HepG2 (cell line): Measurements from ENCODE around the gene CRLF1. TPM values are rescaled to one million over a fixed set of nuclear protein-coding genes. Genes with fewer than 3 reads are reported as not detected.

Experiments used
- HOXA3 ChIP-seq: sonication (generic); formaldehyde crosslinking; IDR thresholded peaks from 2 replicates; pipeline ENCODE4 v1.5.0; 2020; ENCODE audit warnings: missing genetic modification reagents
- IRF2 ChIP-seq: IDR thresholded peaks from 2 replicates; pipeline ENCODE4 v1.6.1; 2018; ENCODE audit warnings: missing genetic modification reagents, missing compliant biosample characterization
- NBN ChIP-seq: fragments of 450-650 bp; conservative IDR thresholded peaks from 2 replicates; pipeline ENCODE4 v1.6.1; 2017
- ONECUT2 ChIP-seq: sonication (generic); formaldehyde crosslinking; IDR thresholded peaks from 2 replicates; pipeline ENCODE4 v1.4.0; 2020; ENCODE audit warnings: missing genetic modification reagents
- SOX5 ChIP-seq: IDR thresholded peaks from 2 replicates; pipeline ENCODE4 v1.6.1; 2016; ENCODE audit warnings: borderline replicate concordance
- SRSF1 ChIP-seq: fragments of 200-400 bp; formaldehyde crosslinking; optimal IDR thresholded peaks from 2 replicates; pipeline ENCODE3; 2017; ENCODE audit warnings: mild to moderate bottlenecking, low read depth, low read length, moderate library complexity
- ZNF496 ChIP-seq: sonication (generic); formaldehyde crosslinking; IDR thresholded peaks from 2 replicates; pipeline ENCODE4 v1.8.1; 2023; ENCODE audit warnings: mild to moderate bottlenecking, moderate library complexity, missing genetic modification reagents; ENCODE audit not compliant: insufficient replicate concordance
- ZNF660 ChIP-seq: sonication (generic); formaldehyde crosslinking; IDR thresholded peaks from 2 replicates; pipeline ENCODE4 v1.5.1; 2020; ENCODE audit warnings: mild to moderate bottlenecking, low read depth, missing genetic modification reagents, borderline replicate concordance
- polyA plus RNA-seq, 8 experiments: library from polyadenylated mRNA; depleted of rRNA in 3 of 8; stranded (reverse) in 7 of 8; unstranded in 1 of 8; fragments of >200 nt; fragmentation: Illumina TruSeq in 4 of 8; extraction: Trizol in 4 of 8; gene quantifications; 2 replicates each; pipeline versions ENCODE4 v1.2.1 to v1.2.3, GENCODE V29; 2011 to 2016; ENCODE audit warnings: low read depth in 4 of 8, missing spikeins in 1 of 8, mixed read lengths in 1 of 8; ENCODE audit not compliant: insufficient read depth in 1 of 8
- total RNA-seq, 5 experiments: library from RNA; depleted of rRNA; stranded (reverse); fragments of >200 nt; fragmentation: Illumina TruSeq; extraction: Trizol; gene quantifications; 2 replicates each; pipeline ENCODE4 v1.2.3, GENCODE V29; 2016; ENCODE audit warnings: low read depth in 1 of 5
- TF ChIP-seq, protein P1 (sequence below): sonication (generic); formaldehyde crosslinking; IDR thresholded peaks from 2 replicates; pipeline ENCODE4 v1.8.1; 2023; ENCODE audit warnings: mild to moderate bottlenecking, missing genetic modification reagents
- TF ChIP-seq, protein P2 (sequence below): IDR thresholded peaks from 2 replicates; pipeline ENCODE4 v1.4.0; 2020; ENCODE audit warnings: mild to moderate bottlenecking, missing genetic modification reagents
- TF ChIP-seq, protein P3 (sequence below): sonication (generic); formaldehyde crosslinking; IDR thresholded peaks from 2 replicates; pipeline ENCODE4 v1.4.0; 2020; ENCODE audit warnings: mild to moderate bottlenecking, missing genetic modification reagents
- TF ChIP-seq, protein P4 (sequence below): sonication (generic); formaldehyde crosslinking; IDR thresholded peaks from 2 replicates; pipeline ENCODE4 v1.5.1; 2020; ENCODE audit warnings: mild to moderate bottlenecking, missing genetic modification reagents, borderline replicate concordance
- TF ChIP-seq, protein P5 (sequence below): sonication (generic); formaldehyde crosslinking; IDR thresholded peaks from 2 replicates; pipeline ENCODE4 v1.4.0; 2020; ENCODE audit warnings: missing genetic modification reagents, borderline replicate concordance
- TF ChIP-seq, protein P6 (sequence below): sonication (generic); formaldehyde crosslinking; IDR thresholded peaks from 2 replicates; pipeline ENCODE4 v1.5.1; 2020; ENCODE audit warnings: missing genetic modification reagents, mild to moderate bottlenecking, borderline replicate concordance

CRLF1 gene
- total and polyA plus RNA-seq, 2 of the 13 experiments (the other 11 are each of a cell fraction or from before 2014, with no cell fraction given) = 217 to 296 TPM

DNA sequence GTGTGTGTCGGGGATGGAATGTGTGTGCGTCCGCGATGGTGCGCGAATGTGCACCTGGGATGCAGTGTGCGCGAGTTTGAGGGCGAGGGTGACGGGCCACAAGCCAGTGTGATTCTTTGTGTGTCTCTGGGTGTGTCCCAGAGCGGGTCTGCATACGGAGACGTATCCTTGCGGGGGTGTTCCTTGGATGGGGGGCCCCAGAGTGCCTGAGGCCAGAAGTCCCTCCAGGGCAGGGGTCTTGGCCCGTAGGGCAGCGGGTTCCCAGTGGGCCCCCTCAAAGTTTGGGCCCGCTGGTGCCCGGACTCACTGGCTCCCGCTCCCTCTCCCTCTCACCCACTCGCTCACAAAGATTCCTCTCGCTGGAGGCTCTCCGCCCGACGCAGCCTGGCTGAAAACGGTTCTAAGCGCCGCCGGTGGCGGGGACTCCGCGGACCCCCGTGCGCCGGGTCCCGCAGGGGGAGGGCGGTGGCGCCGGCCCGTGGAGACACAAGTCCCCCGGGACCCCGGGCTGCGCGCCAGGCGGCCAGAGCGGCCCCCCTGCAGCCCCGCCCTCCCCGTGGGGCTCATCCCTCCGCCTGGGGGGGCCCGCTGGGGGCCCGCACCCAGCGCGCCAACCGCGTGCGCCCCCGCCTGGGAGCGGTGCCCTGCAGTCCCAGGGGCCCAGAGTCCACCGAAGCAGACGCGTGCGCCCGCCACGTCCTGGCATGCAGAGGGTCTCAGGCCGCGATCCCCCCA, 886 bp downstream of the CRLF1 start (continued):
- TF ChIP-seq, protein P1, sequence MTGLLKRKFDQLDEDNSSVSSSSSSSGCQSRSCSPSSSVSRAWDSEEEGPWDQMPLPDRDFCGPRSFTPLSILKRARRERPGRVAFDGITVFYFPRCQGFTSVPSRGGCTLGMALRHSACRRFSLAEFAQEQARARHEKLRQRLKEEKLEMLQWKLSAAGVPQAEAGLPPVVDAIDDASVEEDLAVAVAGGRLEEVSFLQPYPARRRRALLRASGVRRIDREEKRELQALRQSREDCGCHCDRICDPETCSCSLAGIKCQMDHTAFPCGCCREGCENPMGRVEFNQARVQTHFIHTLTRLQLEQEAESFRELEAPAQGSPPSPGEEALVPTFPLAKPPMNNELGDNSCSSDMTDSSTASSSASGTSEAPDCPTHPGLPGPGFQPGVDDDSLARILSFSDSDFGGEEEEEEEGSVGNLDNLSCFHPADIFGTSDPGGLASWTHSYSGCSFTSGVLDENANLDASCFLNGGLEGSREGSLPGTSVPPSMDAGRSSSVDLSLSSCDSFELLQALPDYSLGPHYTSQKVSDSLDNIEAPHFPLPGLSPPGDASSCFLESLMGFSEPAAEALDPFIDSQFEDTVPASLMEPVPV (CRISPR knock-in tag) = peak; percentile 30; the same call in 1 of the 2 replicates
- TF ChIP-seq, protein P2, sequence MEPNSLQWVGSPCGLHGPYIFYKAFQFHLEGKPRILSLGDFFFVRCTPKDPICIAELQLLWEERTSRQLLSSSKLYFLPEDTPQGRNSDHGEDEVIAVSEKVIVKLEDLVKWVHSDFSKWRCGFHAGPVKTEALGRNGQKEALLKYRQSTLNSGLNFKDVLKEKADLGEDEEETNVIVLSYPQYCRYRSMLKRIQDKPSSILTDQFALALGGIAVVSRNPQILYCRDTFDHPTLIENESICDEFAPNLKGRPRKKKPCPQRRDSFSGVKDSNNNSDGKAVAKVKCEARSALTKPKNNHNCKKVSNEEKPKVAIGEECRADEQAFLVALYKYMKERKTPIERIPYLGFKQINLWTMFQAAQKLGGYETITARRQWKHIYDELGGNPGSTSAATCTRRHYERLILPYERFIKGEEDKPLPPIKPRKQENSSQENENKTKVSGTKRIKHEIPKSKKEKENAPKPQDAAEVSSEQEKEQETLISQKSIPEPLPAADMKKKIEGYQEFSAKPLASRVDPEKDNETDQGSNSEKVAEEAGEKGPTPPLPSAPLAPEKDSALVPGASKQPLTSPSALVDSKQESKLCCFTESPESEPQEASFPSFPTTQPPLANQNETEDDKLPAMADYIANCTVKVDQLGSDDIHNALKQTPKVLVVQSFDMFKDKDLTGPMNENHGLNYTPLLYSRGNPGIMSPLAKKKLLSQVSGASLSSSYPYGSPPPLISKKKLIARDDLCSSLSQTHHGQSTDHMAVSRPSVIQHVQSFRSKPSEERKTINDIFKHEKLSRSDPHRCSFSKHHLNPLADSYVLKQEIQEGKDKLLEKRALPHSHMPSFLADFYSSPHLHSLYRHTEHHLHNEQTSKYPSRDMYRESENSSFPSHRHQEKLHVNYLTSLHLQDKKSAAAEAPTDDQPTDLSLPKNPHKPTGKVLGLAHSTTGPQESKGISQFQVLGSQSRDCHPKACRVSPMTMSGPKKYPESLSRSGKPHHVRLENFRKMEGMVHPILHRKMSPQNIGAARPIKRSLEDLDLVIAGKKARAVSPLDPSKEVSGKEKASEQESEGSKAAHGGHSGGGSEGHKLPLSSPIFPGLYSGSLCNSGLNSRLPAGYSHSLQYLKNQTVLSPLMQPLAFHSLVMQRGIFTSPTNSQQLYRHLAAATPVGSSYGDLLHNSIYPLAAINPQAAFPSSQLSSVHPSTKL (CRISPR knock-in tag) = no peak
- TF ChIP-seq NBN (no peak), SRSF1 (peak; percentile 91), ZNF660 (no peak), HOXA3 (CRISPR knock-in tag) (no peak), IRF2 (CRISPR knock-in tag) (peak; percentile 23; the same call in 1 of the 2 replicates), SOX5 (CRISPR knock-in tag) (0 out of 2 replicates have a peak, but pooled peaks have one; percentile 3), ONECUT2 (CRISPR knock-in tag) (no peak), ZNF496 (CRISPR knock-in tag) (no peak)
- TF ChIP-seq, protein P3, sequence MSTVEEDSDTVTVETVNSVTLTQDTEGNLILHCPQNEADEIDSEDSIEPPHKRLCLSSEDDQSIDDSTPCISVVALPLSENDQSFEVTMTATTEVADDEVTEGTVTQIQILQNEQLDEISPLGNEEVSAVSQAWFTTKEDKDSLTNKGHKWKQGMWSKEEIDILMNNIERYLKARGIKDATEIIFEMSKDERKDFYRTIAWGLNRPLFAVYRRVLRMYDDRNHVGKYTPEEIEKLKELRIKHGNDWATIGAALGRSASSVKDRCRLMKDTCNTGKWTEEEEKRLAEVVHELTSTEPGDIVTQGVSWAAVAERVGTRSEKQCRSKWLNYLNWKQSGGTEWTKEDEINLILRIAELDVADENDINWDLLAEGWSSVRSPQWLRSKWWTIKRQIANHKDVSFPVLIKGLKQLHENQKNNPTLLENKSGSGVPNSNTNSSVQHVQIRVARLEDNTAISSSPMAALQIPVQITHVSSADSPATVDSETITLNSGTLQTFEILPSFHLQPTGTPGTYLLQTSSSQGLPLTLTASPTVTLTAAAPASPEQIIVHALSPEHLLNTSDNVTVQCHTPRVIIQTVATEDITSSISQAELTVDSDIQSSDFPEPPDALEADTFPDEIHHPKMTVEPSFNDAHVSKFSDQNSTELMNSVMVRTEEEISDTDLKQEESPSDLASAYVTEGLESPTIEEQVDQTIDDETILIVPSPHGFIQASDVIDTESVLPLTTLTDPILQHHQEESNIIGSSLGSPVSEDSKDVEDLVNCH (CRISPR knock-in tag) = no peak
- TF ChIP-seq, protein P4, sequence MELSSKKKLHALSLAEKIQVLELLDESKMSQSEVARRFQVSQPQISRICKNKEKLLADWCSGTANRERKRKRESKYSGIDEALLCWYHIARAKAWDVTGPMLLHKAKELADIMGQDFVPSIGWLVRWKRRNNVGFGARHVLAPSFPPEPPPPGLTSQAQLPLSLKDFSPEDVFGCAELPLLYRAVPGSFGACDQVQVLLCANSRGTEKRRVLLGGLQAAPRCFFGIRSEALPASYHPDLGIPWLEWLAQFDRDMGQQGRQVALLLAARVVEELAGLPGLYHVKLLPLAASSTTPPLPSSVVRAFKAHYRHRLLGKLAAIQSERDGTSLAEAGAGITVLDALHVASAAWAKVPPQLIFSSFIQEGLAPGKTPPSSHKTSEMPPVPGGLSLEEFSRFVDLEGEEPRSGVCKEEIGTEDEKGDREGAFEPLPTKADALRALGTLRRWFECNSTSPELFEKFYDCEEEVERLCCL = no peak
- TF ChIP-seq, protein P5, sequence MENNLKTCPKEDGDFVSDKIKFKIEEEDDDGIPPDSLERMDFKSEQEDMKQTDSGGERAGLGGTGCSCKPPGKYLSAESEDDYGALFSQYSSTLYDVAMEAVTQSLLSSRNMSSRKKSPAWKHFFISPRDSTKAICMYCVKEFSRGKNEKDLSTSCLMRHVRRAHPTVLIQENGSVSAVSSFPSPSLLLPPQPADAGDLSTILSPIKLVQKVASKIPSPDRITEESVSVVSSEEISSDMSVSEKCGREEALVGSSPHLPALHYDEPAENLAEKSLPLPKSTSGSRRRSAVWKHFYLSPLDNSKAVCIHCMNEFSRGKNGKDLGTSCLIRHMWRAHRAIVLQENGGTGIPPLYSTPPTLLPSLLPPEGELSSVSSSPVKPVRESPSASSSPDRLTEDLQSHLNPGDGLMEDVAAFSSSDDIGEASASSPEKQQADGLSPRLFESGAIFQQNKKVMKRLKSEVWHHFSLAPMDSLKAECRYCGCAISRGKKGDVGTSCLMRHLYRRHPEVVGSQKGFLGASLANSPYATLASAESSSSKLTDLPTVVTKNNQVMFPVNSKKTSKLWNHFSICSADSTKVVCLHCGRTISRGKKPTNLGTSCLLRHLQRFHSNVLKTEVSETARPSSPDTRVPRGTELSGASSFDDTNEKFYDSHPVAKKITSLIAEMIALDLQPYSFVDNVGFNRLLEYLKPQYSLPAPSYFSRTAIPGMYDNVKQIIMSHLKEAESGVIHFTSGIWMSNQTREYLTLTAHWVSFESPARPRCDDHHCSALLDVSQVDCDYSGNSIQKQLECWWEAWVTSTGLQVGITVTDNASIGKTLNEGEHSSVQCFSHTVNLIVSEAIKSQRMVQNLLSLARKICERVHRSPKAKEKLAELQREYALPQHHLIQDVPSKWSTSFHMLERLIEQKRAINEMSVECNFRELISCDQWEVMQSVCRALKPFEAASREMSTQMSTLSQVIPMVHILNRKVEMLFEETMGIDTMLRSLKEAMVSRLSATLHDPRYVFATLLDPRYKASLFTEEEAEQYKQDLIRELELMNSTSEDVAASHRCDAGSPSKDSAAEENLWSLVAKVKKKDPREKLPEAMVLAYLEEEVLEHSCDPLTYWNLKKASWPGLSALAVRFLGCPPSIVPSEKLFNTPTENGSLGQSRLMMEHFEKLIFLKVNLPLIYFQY = no peak
- TF ChIP-seq, protein P6, sequence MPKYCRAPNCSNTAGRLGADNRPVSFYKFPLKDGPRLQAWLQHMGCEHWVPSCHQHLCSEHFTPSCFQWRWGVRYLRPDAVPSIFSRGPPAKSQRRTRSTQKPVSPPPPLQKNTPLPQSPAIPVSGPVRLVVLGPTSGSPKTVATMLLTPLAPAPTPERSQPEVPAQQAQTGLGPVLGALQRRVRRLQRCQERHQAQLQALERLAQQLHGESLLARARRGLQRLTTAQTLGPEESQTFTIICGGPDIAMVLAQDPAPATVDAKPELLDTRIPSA (CRISPR knock-in tag) = no peak
